IMR-90 (cell line): ENCODE data around the gene SF3A2. TPM values are rescaled to one million over a fixed set of nuclear protein-coding genes. Genes with fewer than 3 reads are reported as not detected.

Experiments used
- ATAC-seq: fragments of 200-7000 bp; cut with Tn5 transposase; 2 replicates; pipeline ENCODE4 v1.9.1; 2020; ENCODE audit warnings: low read depth, mild to moderate bottlenecking, moderate library complexity
- BruUV-seq: library from RNA; stranded (reverse); fragments of 400-500 nt; replicated peaks from 2 replicates; lab custom pipeline; 2021; lab: Mats Ljungman, UMichigan
- CTCF ChIA-PET: fragments of 300-600 bp; formaldehyde crosslinking; extraction: SDS; loops from one replicate; lab custom pipeline; 2021; ENCODE audit warnings: antibody characterized with exemption; lab: Yijun Ruan, JAX
- POLR2A ChIA-PET: fragments of 300-600 bp; sonication (Branson Sonifier 250); formaldehyde crosslinking; loops from one replicate; lab custom pipeline; 2022; ENCODE audit warnings: antibody characterized with exemption; ENCODE audit not compliant: unreplicated experiment; lab: Charles Lee
- DNase-seq: peaks from one replicate; pipeline ENCODE4 v3.0.0; 2013
- H2AFZ ChIP-seq: replicated peaks from 2 replicates; pipeline ENCODE3; 2013; ENCODE audit warnings: low read length, mild to moderate bottlenecking; ENCODE audit not compliant: poor library complexity
- H2AK5ac ChIP-seq: 2 replicates; pipeline ENCODE4 v1.6.1; 2013; ENCODE audit warnings: low read depth, low read length, inconsistent platforms
- H2AK9ac ChIP-seq: replicated peaks from 2 replicates; pipeline ENCODE3; 2013; ENCODE audit warnings: mild to moderate bottlenecking, low read depth, low read length, moderate library complexity; ENCODE audit not compliant: poor library complexity
- H2BK120ac ChIP-seq: 2 replicates; pipeline ENCODE4 v1.6.1; 2013; ENCODE audit warnings: low read depth, low read length, inconsistent platforms
- H2BK15ac ChIP-seq: 3 replicates; pipeline ENCODE4 v1.6.1; 2013; ENCODE audit warnings: low read depth, low read length, inconsistent platforms
- H2BK20ac ChIP-seq: 2 replicates; pipeline ENCODE4 v1.6.1; 2013; ENCODE audit warnings: low read depth, mild to moderate bottlenecking, inconsistent platforms, low read length, moderate library complexity
- H2BK5ac ChIP-seq: 2 replicates; pipeline ENCODE4 v1.6.1; 2013; ENCODE audit warnings: mild to moderate bottlenecking, low read depth, low read length, inconsistent platforms; ENCODE audit not compliant: poor library complexity, severe bottlenecking
- H3K14ac ChIP-seq: replicated peaks from 2 replicates; pipeline ENCODE4 v1.6.1; 2013; ENCODE audit warnings: low read depth, low read length, inconsistent platforms
- H3K18ac ChIP-seq: 2 replicates; pipeline ENCODE4 v1.6.1; 2013; ENCODE audit warnings: low read depth, low read length, control low read depth
- H3K23ac ChIP-seq: 2 replicates; pipeline ENCODE4 v1.6.1; 2013; ENCODE audit warnings: low read depth, low read length, inconsistent platforms
- H3K27ac ChIP-seq: 2 replicates; pipeline ENCODE4 v1.5.1; 2013; ENCODE audit warnings: mild to moderate bottlenecking, control low read depth, low read length; ENCODE audit not compliant: insufficient read depth
- H3K27me3 ChIP-seq: 2 replicates; pipeline ENCODE4 v1.6.1; 2013; ENCODE audit warnings: low read length; ENCODE audit not compliant: control insufficient read depth, insufficient read depth
- H3K36me3 ChIP-seq: 2 replicates; pipeline ENCODE4 v1.6.1; 2013; ENCODE audit warnings: low read length, mixed read lengths; ENCODE audit not compliant: control insufficient read depth, insufficient read depth
- H3K4ac ChIP-seq: 2 replicates; pipeline ENCODE4 v1.6.1; 2013; ENCODE audit warnings: low read depth, low read length, inconsistent platforms
- H3K4me1 ChIP-seq: 2 replicates; pipeline ENCODE4 v1.6.1; 2013; ENCODE audit warnings: low read length, mixed read lengths; ENCODE audit not compliant: control insufficient read depth, insufficient read depth
- H3K4me2 ChIP-seq: 2 replicates; pipeline ENCODE4 v1.6.1; 2013; ENCODE audit warnings: low read depth, mild to moderate bottlenecking, control low read depth, low read length, moderate library complexity
- H3K4me3 ChIP-seq: 2 replicates; pipeline ENCODE4 v1.5.1; 2013; ENCODE audit warnings: low read depth, mild to moderate bottlenecking, control low read depth, low read length, moderate library complexity; ENCODE audit not compliant: insufficient read depth
- H3K56ac ChIP-seq: 2 replicates; pipeline ENCODE4 v1.6.1; 2013; ENCODE audit warnings: low read length, inconsistent platforms; ENCODE audit not compliant: insufficient read depth; ENCODE audit errors: extremely low read depth
- H3K79me1 ChIP-seq, 2 experiments: 2 replicates each; pipeline ENCODE4 v1.6.1; 2013; ENCODE audit warnings: low read length in 2 of 2, inconsistent platforms in 1 of 2, low read depth in 1 of 2
- H3K9ac ChIP-seq: 2 replicates; pipeline ENCODE4 v1.6.1; 2013; ENCODE audit warnings: low read depth, low read length, control low read depth
- H3K9me1 ChIP-seq: 2 replicates; pipeline ENCODE4 v1.6.1; 2013; ENCODE audit warnings: low read length, inconsistent platforms; ENCODE audit not compliant: insufficient read depth
- H3K9me3 ChIP-seq: 2 replicates; pipeline ENCODE4 v1.6.1; 2013; ENCODE audit warnings: low read length; ENCODE audit not compliant: control insufficient read depth, insufficient read depth
- H4K20me1 ChIP-seq: 2 replicates; pipeline ENCODE4 v1.6.1; 2013; ENCODE audit warnings: low read length, inconsistent platforms; ENCODE audit not compliant: insufficient read depth
- H4K5ac ChIP-seq: 2 replicates; pipeline ENCODE4 v1.6.1; 2013; ENCODE audit warnings: mild to moderate bottlenecking, low read depth, low read length, control low read depth
- H4K8ac ChIP-seq, 2 experiments: 2 replicates each; pipeline ENCODE4 v1.6.1; 2013; ENCODE audit warnings: low read depth in 2 of 2, low read length in 2 of 2, control low read depth in 1 of 2, inconsistent platforms in 1 of 2
- H4K91ac ChIP-seq: 2 replicates; pipeline ENCODE4 v1.6.1; 2013; ENCODE audit warnings: low read depth, low read length, inconsistent platforms; ENCODE audit not compliant: insufficient read depth
- BHLHE40 ChIP-seq: fragments of 150-350 bp; IDR thresholded peaks from 2 replicates; pipeline ENCODE4 v1.6.1; 2016; ENCODE audit warnings: mild to moderate bottlenecking, low read depth, low read length
- CEBPB ChIP-seq: IDR thresholded peaks from 2 replicates; pipeline ENCODE4 v1.6.1; 2012; ENCODE audit warnings: low read depth, low read length, improper control_type of control experiment
- CHD1 ChIP-seq: IDR thresholded peaks from 2 replicates; pipeline ENCODE4 v1.6.1; 2012; ENCODE audit warnings: low read depth, low read length, improper control_type of control experiment
- FOS ChIP-seq: fragments of 150-350 bp; IDR thresholded peaks from 2 replicates; pipeline ENCODE4 v1.6.1; 2016; ENCODE audit warnings: low read depth, low read length
- MAFK ChIP-seq: IDR thresholded peaks from 2 replicates; pipeline ENCODE4 v1.6.1; 2012; ENCODE audit warnings: low read depth, low read length, improper control_type of control experiment
- MAZ ChIP-seq: IDR thresholded peaks from 2 replicates; pipeline ENCODE4 v1.6.1; 2012; ENCODE audit warnings: low read depth, mild to moderate bottlenecking, low read length, improper control_type of control experiment, moderate library complexity, borderline replicate concordance
- MXI1 ChIP-seq: IDR thresholded peaks from 2 replicates; pipeline ENCODE4 v1.6.1; 2012; ENCODE audit warnings: low read depth, mild to moderate bottlenecking, low read length, moderate library complexity, borderline replicate concordance
- NFE2L2 ChIP-seq: fragments of 150-350 bp; IDR thresholded peaks from 2 replicates; pipeline ENCODE4 v1.6.1; 2016; ENCODE audit warnings: low read depth, mild to moderate bottlenecking, low read length
- RAD21 ChIP-seq: IDR thresholded peaks from 2 replicates; pipeline ENCODE4 v1.6.1; 2012; ENCODE audit warnings: low read length, improper control_type of control experiment
- RCOR1 ChIP-seq: IDR thresholded peaks from 2 replicates; pipeline ENCODE4 v1.6.1; 2012; ENCODE audit warnings: mild to moderate bottlenecking, low read length, improper control_type of control experiment; ENCODE audit not compliant: insufficient replicate concordance
- RFX5 ChIP-seq: IDR thresholded peaks from 2 replicates; pipeline ENCODE4 v1.8.0; 2012; ENCODE audit warnings: low read depth, mild to moderate bottlenecking, low read length, moderate library complexity
- SMC3 ChIP-seq: fragments of 150-350 bp; IDR thresholded peaks from 2 replicates; pipeline ENCODE4 v1.6.1; 2016; ENCODE audit warnings: low read depth, mild to moderate bottlenecking, antibody characterized with exemption, low read length, moderate library complexity
- WGBS, 2 experiments: methylation state at CpG; one replicate each; pipeline versions ENCODE4 v1.1.5 to v1.1.7; 2013; ENCODE audit warnings: missing lambda C conversion rate in 2 of 2; ENCODE audit not compliant: insufficient read length in 1 of 2; ENCODE audit errors: extremely low coverage in 2 of 2; 5-methylcytosine and 5-hydroxymethylcytosine counted together
- dilution Hi-C: fragments of 300-500 bp; cut with HindIII; formaldehyde crosslinking; loops from one replicate; pipeline ENCODE4 v1.14.3; 2018; ENCODE audit warnings: low sequenced_read_pairs; ENCODE audit not compliant: unreplicated experiment
- in situ Hi-C: fragments of 300-500 bp; cut with MboI; formaldehyde crosslinking; loops from 3 replicates; pipeline ENCODE4 v1.14.3; 2019; ENCODE audit warnings: low sequenced_read_pairs, inconsistent platforms, mixed read lengths
- intact Hi-C: fragments of 100-400 bp; cut with micrococcal nuclease; formaldehyde crosslinking; loops from 2 replicates; pipeline ENCODE4 v1.10.0; 2022
- polyA plus RNA-seq, 3 experiments: library from polyadenylated mRNA; depleted of rRNA; stranded (reverse); fragments of >200 nt; gene quantifications; 2 replicates each; pipeline ENCODE4 v1.2.3, GENCODE V29; 2012; ENCODE audit warnings: low replicate concordance in 1 of 3
- total RNA-seq: library from RNA; depleted of rRNA; stranded (reverse); fragments of >200 nt; gene quantifications from 2 replicates; pipeline ENCODE4 v1.2.3, GENCODE V29; 2012
- TF ChIP-seq, protein P1 (sequence below): fragments of 150-350 bp; IDR thresholded peaks from 2 replicates; pipeline ENCODE4 v1.6.1; 2016; ENCODE audit warnings: low read depth, mild to moderate bottlenecking, low read length, moderate library complexity, borderline replicate concordance
- TF ChIP-seq, protein P2 (sequence below): fragments of 150-350 bp; IDR thresholded peaks from 2 replicates; pipeline ENCODE4 v1.6.1; 2017; ENCODE audit warnings: mild to moderate bottlenecking, antibody characterized with exemption, low read length, low read depth

SF3A2 gene
- total and polyA plus RNA-seq, 2 of the 4 experiments (the other 2 are of a cell fraction): 4.8 to 34.5 TPM

DNA sequence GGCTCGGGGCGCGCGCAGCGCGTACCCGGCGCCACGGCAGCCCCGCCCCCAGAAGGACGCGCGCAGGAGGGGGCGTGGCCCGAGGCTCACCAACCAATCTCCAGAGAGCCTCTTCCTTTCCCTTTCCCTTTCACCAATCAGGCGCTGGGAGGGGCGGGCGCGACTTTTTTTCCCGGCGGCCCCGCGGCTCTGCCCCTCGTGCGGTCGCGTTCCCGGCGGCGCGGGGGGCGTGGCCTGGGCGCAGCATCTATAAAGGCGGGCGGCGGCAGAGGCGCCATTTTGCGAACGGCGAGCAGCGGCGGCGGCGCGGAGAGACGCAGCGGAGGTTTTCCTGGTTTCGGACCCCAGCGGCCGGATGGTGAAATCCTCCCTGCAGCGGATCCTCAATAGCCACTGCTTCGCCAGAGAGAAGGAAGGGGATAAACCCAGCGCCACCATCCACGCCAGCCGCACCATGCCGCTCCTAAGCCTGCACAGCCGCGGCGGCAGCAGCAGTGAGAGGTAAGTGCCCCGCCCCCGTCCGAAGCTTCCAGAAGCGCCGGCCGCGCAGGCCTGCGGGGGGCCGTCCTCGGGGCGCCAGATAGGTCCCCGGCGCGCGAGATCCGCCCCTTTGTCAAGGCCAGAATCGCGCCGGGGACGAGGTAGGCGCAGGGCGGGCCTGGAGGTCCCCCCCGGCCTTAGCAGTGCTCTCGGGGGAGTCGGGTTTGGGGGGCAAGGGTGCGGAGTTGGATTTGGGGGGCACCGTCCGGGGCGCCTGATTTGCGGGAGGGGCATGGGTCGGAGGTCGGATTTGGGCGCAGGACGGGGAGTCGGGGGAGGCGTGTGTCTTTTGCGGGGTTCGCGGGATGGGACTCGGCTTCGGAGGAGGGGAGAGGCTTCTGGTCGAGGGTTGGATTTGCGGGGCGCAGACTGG, 32.9 kb downstream of the SF3A2 start (continued):
- TF ChIP-seq MXI1 (0 out of 2 replicates have a peak, but pooled peaks have one; percentile 26), SMC3 (no peak), RAD21 (no peak)

DNA sequence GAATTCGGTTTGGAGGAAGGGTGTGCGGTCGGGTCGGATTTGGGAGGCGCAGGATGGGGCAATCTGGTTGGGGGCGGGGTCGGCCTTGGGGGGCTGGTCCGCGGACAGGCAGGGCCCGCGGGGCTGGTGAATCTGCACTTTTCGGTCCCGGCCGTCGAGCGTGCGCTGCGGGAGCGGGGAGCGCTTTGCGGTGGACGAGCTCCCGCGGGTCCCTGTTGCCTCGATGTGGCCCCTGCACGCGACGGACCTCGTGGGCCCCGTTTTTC, 33.5 kb downstream of the SF3A2 start:
- no peak overlapping the region for H2BK120ac ChIP-seq
- H3K9me1 ChIP-seq: no peaks in the 10 kb centered on the region; the same call in 1 of the 2 replicates
- H3K27ac ChIP-seq: peak overlapping the region; percentile 90
- H3K9ac ChIP-seq: peak overlapping the region; percentile 96
- peak overlapping the region; percentile 71 for H3K4me3 ChIP-seq
- peak overlapping the region; percentile 95 for H2AK9ac ChIP-seq
- H3K36me3 ChIP-seq: peaks cover 25% of the 10 kb centered on the region
- peaks cover 15% of the 10 kb centered on the region for H3K4me1 ChIP-seq
- ChIA-PET CTCF (no interaction called here), POLR2A (interaction anchor here (1.0 kb wide), 2 partner anchors 11 to 31 kb away, joined by 4 to 5 read pairs; no protein-coding TSS in a partner anchor)
- peak overlapping the region; percentile 75 for H3K23ac ChIP-seq
- peak overlapping the region in 1 of 2 experiments; percentile 5; a peak in 2 of 4 replicates for H4K8ac ChIP-seq
- in situ Hi-C loops: loop anchor here (10.0 kb wide), 1 partner anchor 345 kb away; no protein-coding TSS in a partner anchor
- DNase-seq (no peak), ATAC-seq (no peak)
- H2BK15ac ChIP-seq: no peak overlapping the region
- peak overlapping the region; percentile 66 for H2AK5ac ChIP-seq
- no peaks in the 10 kb centered on the region for H3K27me3 ChIP-seq
- peak overlapping the region; percentile 89 for H3K4ac ChIP-seq
- intact Hi-C loops: loop anchor here (5.0 kb wide), 1 partner anchor 113 kb away; no protein-coding TSS in a partner anchor
- dilution Hi-C loops: no loop called here
- H3K4me2 ChIP-seq: 0 out of 2 replicates have a peak overlapping the region, but pooled peaks have one; percentile 22
- WGBS, 2 experiments: 0% methylated on average over 27 of the region's 30 CpGs; no CpG with 5 or more reads in 1 of the 2 experiments
- H3K79me1 ChIP-seq: peaks cover 7 to 40% of the 10 kb centered on the region in 2 experiments
- H2AFZ ChIP-seq: no peak overlapping the region
- peak overlapping the region; percentile 92 for H3K14ac ChIP-seq
- no peak overlapping the region; the same call in 1 of the 2 replicates for H3K18ac ChIP-seq
- H3K9me3 ChIP-seq: no peaks in the 10 kb centered on the region
- peaks cover 58% of the 10 kb centered on the region for H4K20me1 ChIP-seq
- no peak overlapping the region for H4K5ac ChIP-seq
- H3K56ac ChIP-seq: peak overlapping the region; percentile 41
- no peak overlapping the region for H2BK20ac ChIP-seq
- peak overlapping the region; percentile 44 for H4K91ac ChIP-seq
- H2BK5ac ChIP-seq: peak overlapping the region; percentile 67
- BruUV-seq: no TSS peak
- TF ChIP-seq, protein P1, sequence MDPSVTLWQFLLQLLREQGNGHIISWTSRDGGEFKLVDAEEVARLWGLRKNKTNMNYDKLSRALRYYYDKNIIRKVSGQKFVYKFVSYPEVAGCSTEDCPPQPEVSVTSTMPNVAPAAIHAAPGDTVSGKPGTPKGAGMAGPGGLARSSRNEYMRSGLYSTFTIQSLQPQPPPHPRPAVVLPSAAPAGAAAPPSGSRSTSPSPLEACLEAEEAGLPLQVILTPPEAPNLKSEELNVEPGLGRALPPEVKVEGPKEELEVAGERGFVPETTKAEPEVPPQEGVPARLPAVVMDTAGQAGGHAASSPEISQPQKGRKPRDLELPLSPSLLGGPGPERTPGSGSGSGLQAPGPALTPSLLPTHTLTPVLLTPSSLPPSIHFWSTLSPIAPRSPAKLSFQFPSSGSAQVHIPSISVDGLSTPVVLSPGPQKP: no peak
- TF ChIP-seq RFX5 (no peak), RAD21 (no peak), BHLHE40 (no peak), MAFK (no peak), CEBPB (no peak), NFE2L2 (no peak), FOS (no peak), CHD1 (no peak), MAZ (no peak), RCOR1 (no peak), MXI1 (no peak), SMC3 (no peak)
- TF ChIP-seq, protein P2, sequence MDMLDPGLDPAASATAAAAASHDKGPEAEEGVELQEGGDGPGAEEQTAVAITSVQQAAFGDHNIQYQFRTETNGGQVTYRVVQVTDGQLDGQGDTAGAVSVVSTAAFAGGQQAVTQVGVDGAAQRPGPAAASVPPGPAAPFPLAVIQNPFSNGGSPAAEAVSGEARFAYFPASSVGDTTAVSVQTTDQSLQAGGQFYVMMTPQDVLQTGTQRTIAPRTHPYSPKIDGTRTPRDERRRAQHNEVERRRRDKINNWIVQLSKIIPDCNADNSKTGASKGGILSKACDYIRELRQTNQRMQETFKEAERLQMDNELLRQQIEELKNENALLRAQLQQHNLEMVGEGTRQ: no peak
